ENCODE data around the gene CDIP1. TPM values are rescaled to one million over a fixed set of nuclear protein-coding genes. Genes with fewer than 3 reads are reported as not detected.

Gene CDIP1
- polyA plus RNA-seq, 1 experiment, result 15.2 TPM

DNA sequence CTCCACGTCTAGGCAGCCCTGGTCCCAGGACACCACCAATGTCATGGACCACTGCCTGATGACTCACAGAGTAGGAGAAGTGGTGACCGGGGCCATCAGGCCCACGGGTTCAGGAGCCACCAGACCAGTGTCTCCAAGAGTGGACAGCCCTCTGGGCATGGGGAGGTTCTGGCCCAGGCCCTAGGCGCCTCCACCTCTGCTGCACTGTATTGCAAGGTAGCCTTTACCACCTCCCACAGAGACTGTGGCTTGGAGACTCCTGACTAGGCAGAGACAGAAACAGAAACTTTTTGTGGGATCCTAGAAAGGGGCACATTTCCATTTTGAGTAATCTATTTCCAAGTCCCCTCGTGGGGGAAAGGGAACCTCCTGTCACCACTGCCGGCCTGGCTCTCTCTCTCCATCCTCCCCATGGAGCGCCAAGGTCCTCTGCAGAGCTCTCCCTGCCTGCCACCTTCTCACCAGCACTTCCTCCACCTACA lies 2.9 kb downstream of the CDIP1 start:
- DNase-seq (ENCODE audit: low read depth), result no peak
- ChIA-PET CTCF (interaction anchor here (1.5 kb wide), 1 partner anchor 28 kb away, joined by 4 read pairs; no protein-coding TSS in a partner anchor), POLR2A (no interaction called here)
- TF ChIP-seq, protein P1, sequence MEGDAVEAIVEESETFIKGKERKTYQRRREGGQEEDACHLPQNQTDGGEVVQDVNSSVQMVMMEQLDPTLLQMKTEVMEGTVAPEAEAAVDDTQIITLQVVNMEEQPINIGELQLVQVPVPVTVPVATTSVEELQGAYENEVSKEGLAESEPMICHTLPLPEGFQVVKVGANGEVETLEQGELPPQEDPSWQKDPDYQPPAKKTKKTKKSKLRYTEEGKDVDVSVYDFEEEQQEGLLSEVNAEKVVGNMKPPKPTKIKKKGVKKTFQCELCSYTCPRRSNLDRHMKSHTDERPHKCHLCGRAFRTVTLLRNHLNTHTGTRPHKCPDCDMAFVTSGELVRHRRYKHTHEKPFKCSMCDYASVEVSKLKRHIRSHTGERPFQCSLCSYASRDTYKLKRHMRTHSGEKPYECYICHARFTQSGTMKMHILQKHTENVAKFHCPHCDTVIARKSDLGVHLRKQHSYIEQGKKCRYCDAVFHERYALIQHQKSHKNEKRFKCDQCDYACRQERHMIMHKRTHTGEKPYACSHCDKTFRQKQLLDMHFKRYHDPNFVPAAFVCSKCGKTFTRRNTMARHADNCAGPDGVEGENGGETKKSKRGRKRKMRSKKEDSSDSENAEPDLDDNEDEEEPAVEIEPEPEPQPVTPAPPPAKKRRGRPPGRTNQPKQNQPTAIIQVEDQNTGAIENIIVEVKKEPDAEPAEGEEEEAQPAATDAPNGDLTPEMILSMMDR (IDR thresholded peaks at IDR 0.05; ENCODE audit: insufficient read depth, low read depth, low read length), result no peak
- no peaks in the 10 kb centered on the region for H3K27me3 ChIP-seq (ENCODE audit: control insufficient read depth, insufficient read depth, low read length)
- no peaks in the 10 kb centered on the region for H3K36me3 ChIP-seq (ENCODE audit: control insufficient read depth, insufficient read depth, low read length)
- no peak overlapping the region for H3K4me3 ChIP-seq (ENCODE audit: low read depth, low read length)

DNA sequence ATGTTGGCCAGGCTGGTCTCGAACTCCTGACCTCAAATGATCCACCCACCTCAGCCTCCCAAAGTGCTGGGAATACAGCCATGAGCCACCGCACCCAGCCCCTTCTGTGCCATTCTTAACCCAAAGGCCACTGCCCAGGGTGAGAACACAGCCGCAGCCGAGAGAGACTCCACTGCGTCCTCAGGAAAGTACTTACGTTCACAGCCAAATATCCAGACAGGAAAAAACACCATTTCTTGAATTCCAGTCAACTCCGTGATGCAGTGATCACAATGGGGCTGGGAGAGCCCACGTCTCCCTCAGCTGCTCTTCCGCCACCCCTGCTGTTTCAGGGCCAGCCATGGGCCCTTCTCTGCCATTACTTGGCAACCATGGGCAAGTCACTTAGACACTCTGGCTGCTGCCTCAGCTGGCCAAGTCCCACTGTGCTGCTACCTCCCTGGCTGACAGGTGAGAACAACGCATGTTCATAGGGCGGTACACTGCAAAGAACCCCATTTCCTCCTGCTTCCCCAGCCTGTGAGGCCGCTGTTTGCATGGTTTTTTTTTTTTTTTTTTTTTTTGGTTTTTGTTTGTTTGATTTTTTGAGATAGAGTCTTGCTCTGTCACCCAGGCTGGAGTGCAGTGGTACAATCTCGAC lies 4.3 kb downstream of the CDIP1 start:
- POLR2A ChIA-PET, result no interaction called here

DNA sequence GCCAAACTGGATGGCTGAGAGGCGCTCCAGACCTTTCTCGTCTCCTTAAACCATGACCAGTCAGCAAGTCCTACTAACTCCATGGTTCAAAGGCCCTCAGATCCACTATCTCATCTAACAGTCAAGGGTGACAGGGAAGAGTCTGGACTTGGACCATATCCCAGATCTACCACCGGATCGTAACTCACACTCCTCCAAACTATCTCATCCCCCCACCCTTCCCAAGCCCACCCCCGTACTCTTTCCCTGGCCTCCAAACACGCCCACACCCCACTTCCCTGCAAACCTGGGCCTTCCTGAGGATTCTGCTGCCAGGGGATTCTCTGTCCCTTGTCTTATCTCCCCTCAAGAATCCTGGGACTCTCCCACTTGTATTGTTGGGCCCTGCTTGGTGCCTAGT lies 5.1 kb downstream of the CDIP1 start:
- POLR2A ChIA-PET, result no interaction called here
- CTCF ChIA-PET, result interaction anchor here (1.2 to 1.9 kb wide), 2 partner anchors 11 to 15 kb away, joined by 3 to 5 read pairs; no protein-coding TSS in a partner anchor
- H3K4me3 ChIP-seq (ENCODE audit: low read depth, low read length), result no peak overlapping the region
- TF ChIP-seq, protein P1 (IDR thresholded peaks at IDR 0.05; ENCODE audit: insufficient read depth, low read depth, low read length), result no peak
- H3K27me3 ChIP-seq (ENCODE audit: control insufficient read depth, insufficient read depth, low read length), result no peaks in the 10 kb centered on the region
- no peaks in the 10 kb centered on the region for H3K36me3 ChIP-seq (ENCODE audit: control insufficient read depth, insufficient read depth, low read length)
- DNase-seq (ENCODE audit: low read depth), result no peak

More for the DNA sequence above, 4.3 kb downstream of the CDIP1 start:
- TF ChIP-seq, protein P1 (IDR thresholded peaks at IDR 0.05; ENCODE audit: insufficient read depth, low read depth, low read length), result no peak
- Histone ChIP-seq H3K4me3 (ENCODE audit: low read depth, low read length) (no peak overlapping the region), H3K36me3 (ENCODE audit: control insufficient read depth, insufficient read depth, low read length) (no peaks in the 10 kb centered on the region), H3K27me3 (ENCODE audit: control insufficient read depth, insufficient read depth, low read length) (no peaks in the 10 kb centered on the region)
- CTCF ChIA-PET, result interaction anchor here (1.9 kb wide), 1 partner anchor 15 kb away, joined by 5 read pairs; no protein-coding TSS in a partner anchor
- no peak for DNase-seq (ENCODE audit: low read depth)

DNA sequence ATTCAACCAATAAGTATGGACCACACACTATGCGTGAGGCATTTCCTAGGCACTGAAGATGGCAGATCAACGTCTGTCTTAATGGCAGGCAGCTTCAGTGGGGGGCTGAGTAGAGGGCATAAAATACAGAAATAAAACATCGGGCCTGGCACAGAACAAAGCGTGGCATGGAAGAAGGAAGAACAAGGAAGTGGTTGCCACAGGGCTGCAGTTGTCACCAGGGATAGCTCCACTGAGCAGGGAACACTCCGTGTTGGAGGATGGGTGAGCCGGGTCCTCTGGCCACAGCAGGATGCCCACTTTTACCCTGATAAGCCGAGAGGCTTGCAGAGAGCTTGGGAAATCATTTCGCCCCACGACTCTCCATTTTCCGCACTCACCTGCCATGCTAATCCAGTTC lies 6.3 kb downstream of the CDIP1 start:
- ChIA-PET POLR2A (no interaction called here), CTCF (interaction anchor here (1.2 to 1.9 kb wide), 2 partner anchors 10 to 17 kb away, joined by 3 to 5 read pairs; no protein-coding TSS in a partner anchor)
- Histone ChIP-seq H3K36me3 (ENCODE audit: control insufficient read depth, insufficient read depth, low read length) (no peaks in the 10 kb centered on the region), H3K4me3 (ENCODE audit: low read depth, low read length) (no peak overlapping the region), H3K27me3 (ENCODE audit: control insufficient read depth, insufficient read depth, low read length) (no peaks in the 10 kb centered on the region)
- no peak for DNase-seq (ENCODE audit: low read depth)
- TF ChIP-seq, protein P1 (IDR thresholded peaks at IDR 0.05; ENCODE audit: insufficient read depth, low read depth, low read length), result no peak

DNA sequence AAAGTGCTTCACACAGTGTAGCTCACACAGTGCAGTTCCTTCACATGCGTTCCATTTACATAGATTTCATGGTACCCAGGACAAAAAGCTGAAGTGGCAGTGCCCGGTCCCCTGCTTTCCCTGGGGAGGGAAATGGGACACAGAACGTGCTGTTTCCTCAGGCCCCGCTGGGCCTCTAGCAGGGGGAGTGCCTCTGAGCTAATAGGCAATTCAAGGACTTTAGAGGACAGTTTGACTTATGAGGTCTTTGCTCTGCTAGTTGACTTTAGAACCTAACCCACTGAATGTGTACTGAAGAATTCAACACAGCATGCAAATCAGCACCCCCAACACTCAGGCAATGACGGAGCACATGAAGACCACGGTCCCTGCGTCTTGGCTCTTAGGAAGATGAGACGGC lies 6.8 kb downstream of the CDIP1 start:
- TF ChIP-seq, protein P1 (IDR thresholded peaks at IDR 0.05; ENCODE audit: insufficient read depth, low read depth, low read length), result no peak
- Histone ChIP-seq H3K4me3 (ENCODE audit: low read depth, low read length) (no peak overlapping the region), H3K36me3 (ENCODE audit: control insufficient read depth, insufficient read depth, low read length) (no peaks in the 10 kb centered on the region), H3K27me3 (ENCODE audit: control insufficient read depth, insufficient read depth, low read length) (no peaks in the 10 kb centered on the region)
- no peak for DNase-seq (ENCODE audit: low read depth)
- CTCF ChIA-PET, result no interaction called here
- POLR2A ChIA-PET, result no interaction called here
